KMS-11 (cell line): ENCODE data around the gene HAPSTR1.
A peak's percentile ranks its signal among the peaks of the same experiment; 100 is the strongest.

Experiments used
- H2AFZ ChIP-seq: fragments of 200-600 bp; sonication (generic); 2 replicates; pipeline ENCODE4 v1.6.1; 2016; ENCODE audit warnings: antibody characterized with exemption, mixed run types, low read depth
- H3K27ac ChIP-seq: fragments of 200-600 bp; sonication (generic); 2 replicates; pipeline ENCODE4 v1.6.1; 2016; ENCODE audit warnings: mild to moderate bottlenecking, mixed run types
- H3K27me3 ChIP-seq: fragments of 200-600 bp; sonication (generic); 2 replicates; pipeline ENCODE4 v1.6.1; 2017; ENCODE audit warnings: mild to moderate bottlenecking, low read depth, mixed run types, moderate library complexity; ENCODE audit not compliant: insufficient read depth
- H3K36me3 ChIP-seq: fragments of 200-600 bp; sonication (generic); 2 replicates; pipeline ENCODE4 v1.6.1; 2017; ENCODE audit warnings: mild to moderate bottlenecking, mixed run types; ENCODE audit not compliant: insufficient read depth
- H3K4me1 ChIP-seq: fragments of 200-600 bp; sonication (generic); 2 replicates; pipeline ENCODE4 v1.6.1; 2016; ENCODE audit warnings: mild to moderate bottlenecking, low read depth, mixed run types; ENCODE audit not compliant: poor library complexity, severe bottlenecking
- H3K4me2 ChIP-seq: fragments of 200-600 bp; sonication (generic); 2 replicates; pipeline ENCODE4 v1.7.0; 2016; ENCODE audit warnings: mild to moderate bottlenecking, mixed run types
- H3K4me3 ChIP-seq: fragments of 200-600 bp; sonication (generic); IDR thresholded peaks from 2 replicates; pipeline ENCODE4 v1.6.1; 2017; ENCODE audit warnings: low read depth, low read length, mixed read lengths; ENCODE audit not compliant: insufficient read depth
- H3K79me2 ChIP-seq: fragments of 200-600 bp; sonication (generic); 2 replicates; pipeline ENCODE4 v1.6.1; 2016; ENCODE audit warnings: low read depth, mixed run types; ENCODE audit not compliant: insufficient read depth
- H3K9ac ChIP-seq: fragments of 200-600 bp; sonication (generic); 2 replicates; pipeline ENCODE4 v1.6.1; 2016; ENCODE audit warnings: mild to moderate bottlenecking, mixed run types
- H4K20me1 ChIP-seq: fragments of 200-600 bp; sonication (generic); 2 replicates; pipeline ENCODE4 v1.6.1; 2016; ENCODE audit warnings: mild to moderate bottlenecking, mixed run types; ENCODE audit not compliant: insufficient read depth
- CTCF ChIP-seq: fragments of 200-600 bp; sonication (generic); conservative IDR thresholded peaks from 2 replicates; pipeline ENCODE4 v1.6.1; 2017; ENCODE audit warnings: low read depth, mild to moderate bottlenecking, antibody characterized with exemption, low read length, moderate library complexity, mixed read lengths

HAPSTR1 gene

GRCh38 chr16:9094011-9094846 is 2.8 kb downstream of the HAPSTR1 start:
- peak overlapping the region; percentile 81 for H3K4me2 ChIP-seq
- H3K4me1 ChIP-seq = peaks cover 56% of the 10 kb centered on the region
- peak overlapping the region; percentile 3; the same call in 1 of the 2 replicates for H3K27ac ChIP-seq
- peaks cover 63% of the 10 kb centered on the region for H4K20me1 ChIP-seq
- peaks cover 73% of the 10 kb centered on the region for H3K79me2 ChIP-seq
- peak overlapping the region; percentile 96; the same call in 1 of the 2 replicates for H3K9ac ChIP-seq
- H2AFZ ChIP-seq = no peak overlapping the region
- no peak for TF ChIP-seq CTCF
- H3K27me3 ChIP-seq = no peaks in the 10 kb centered on the region
- no peak overlapping the region for H3K4me3 ChIP-seq
- peaks cover 23% of the 10 kb centered on the region; the same call in 1 of the 2 replicates for H3K36me3 ChIP-seq

DNA sequence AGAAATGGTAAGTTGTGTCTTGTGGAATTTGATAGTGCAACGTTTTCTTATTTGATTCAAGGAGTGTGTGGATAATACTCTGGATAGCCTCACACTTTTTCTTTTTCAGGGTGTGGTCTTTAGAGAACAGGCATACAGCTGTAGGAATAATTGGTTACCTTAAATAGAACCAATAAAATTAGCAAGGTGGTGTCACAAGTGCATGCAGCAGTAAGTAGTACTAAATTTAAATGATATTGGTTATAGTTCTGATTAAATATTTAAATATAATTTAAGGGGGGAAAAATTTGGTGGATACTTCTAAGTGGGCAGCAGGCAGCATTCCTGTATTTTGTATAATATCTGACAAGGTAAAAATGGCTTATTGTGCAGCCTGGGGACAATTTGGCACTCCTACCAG is 3.7 kb downstream of the HAPSTR1 start:
- 0 out of 2 replicates have a peak overlapping the region, but pooled peaks have one; percentile 3 for H3K27ac ChIP-seq
- no peak for TF ChIP-seq CTCF
- peak overlapping the region; percentile 81 for H3K4me2 ChIP-seq
- H4K20me1 ChIP-seq = peaks cover 71% of the 10 kb centered on the region
- H3K4me3 ChIP-seq = no peak overlapping the region
- H3K4me1 ChIP-seq = peaks cover 65% of the 10 kb centered on the region
- H2AFZ ChIP-seq = no peak overlapping the region
- H3K79me2 ChIP-seq = peaks cover 82% of the 10 kb centered on the region
- peaks cover 30% of the 10 kb centered on the region; the same call in 1 of the 2 replicates for H3K36me3 ChIP-seq
- no peaks in the 10 kb centered on the region for H3K27me3 ChIP-seq
- H3K9ac ChIP-seq = no peak overlapping the region; the same call in 1 of the 2 replicates

GRCh38 chr16:9095656-9096397 is 4.4 kb downstream of the HAPSTR1 start:
- Histone ChIP-seq H4K20me1 (peaks cover 77% of the 10 kb centered on the region), H3K36me3 (peaks cover 32% of the 10 kb centered on the region; the same call in 1 of the 2 replicates)

More at GRCh38 chr16:9095656-9096397, 4.4 kb downstream of the HAPSTR1 start:
- H2AFZ ChIP-seq = no peak overlapping the region
- H3K27ac ChIP-seq = 0 out of 2 replicates have a peak overlapping the region, but pooled peaks have one; percentile 5
- no peak overlapping the region for H3K9ac ChIP-seq
- TF ChIP-seq CTCF = no peak
- peaks cover 89% of the 10 kb centered on the region for H3K79me2 ChIP-seq
- no peaks in the 10 kb centered on the region for H3K27me3 ChIP-seq
- peaks cover 72% of the 10 kb centered on the region for H3K4me1 ChIP-seq
- no peak overlapping the region for H3K4me3 ChIP-seq
- H3K4me2 ChIP-seq = peak overlapping the region; percentile 81
